HepG2 (cell line): ENCODE measurements around the gene SURF1. TPM values are rescaled to one million over a fixed set of nuclear protein-coding genes. Genes with fewer than 3 reads are reported as not detected.
A peak's percentile ranks its signal among the peaks of the same experiment; 100 is the strongest.

Experiments
- ATAC-seq: fragments of 200-7000 bp; cut with Tn5 transposase; 3 replicates; pipeline ENCODE4 v1.9.1; 2020; ENCODE audit warnings: mild to moderate bottlenecking, moderate library complexity
- BruUV-seq: library from RNA; stranded (reverse); fragments of 400-500 nt; replicated peaks from 2 replicates; lab custom pipeline; 2021; lab: Mats Ljungman, UMichigan
- CTCF ChIA-PET: fragments of 300-600 bp; formaldehyde crosslinking; extraction: SDS; loops from one replicate; lab custom pipeline; 2021; ENCODE audit warnings: low total read pairs, inconsistent platforms, low intra/inter-chr PET ratio; lab: Yijun Ruan, JAX
- POLR2A ChIA-PET: fragments of 350-600 bp; sonication (Branson Sonifier 250); formaldehyde crosslinking; loops from one replicate; lab custom pipeline; 2020; ENCODE audit warnings: antibody characterized with exemption, inconsistent platforms; lab: Yijun Ruan, JAX
- DNase-seq: peaks from one replicate; pipeline ENCODE4 v3.0.0-alpha.2; 2015; ENCODE audit warnings: low spot score
- FAIRE-seq: peaks from 3 replicates; lab custom pipeline; 2011; peaks lifted over from hg19 to GRCh38; lab: Jason Lieb, UNC
- H2AFZ ChIP-seq: one replicate; pipeline ENCODE4 v1.6.1; 2011; ENCODE audit warnings: low read length, inconsistent platforms
- H3K27ac ChIP-seq: fragments of 300-600 bp; 3 replicates; pipeline ENCODE4 v1.8.0; 2011; ENCODE audit warnings: mixed run types, mild to moderate bottlenecking, mixed read lengths, low read length, inconsistent platforms; ENCODE audit not compliant: insufficient read depth; ENCODE audit errors: extremely low read length
- H3K27me3 ChIP-seq, 2 experiments: fragments of 200-600 bp in 1 of 2; 2 replicates in 1 of 2; 3 replicates in 1 of 2; pipeline versions ENCODE4 v1.6.0 to v1.8.0; 2011; ENCODE audit warnings: low read length in 2 of 2, mild to moderate bottlenecking in 2 of 2, moderate library complexity in 2 of 2, inconsistent platforms in 1 of 2; ENCODE audit not compliant: insufficient read depth in 2 of 2, control insufficient read depth in 1 of 2
- H3K36me3 ChIP-seq, 2 experiments: fragments of 200-600 bp in 1 of 2; replicated peaks in 1 of 2; 2 replicates in 1 of 2; 3 replicates in 1 of 2; pipeline versions ENCODE4 v1.5.1 to v1.8.0; 2011; ENCODE audit warnings: low read length in 2 of 2, inconsistent platforms in 1 of 2; ENCODE audit not compliant: insufficient read depth in 2 of 2, control insufficient read depth in 1 of 2
- H3K4me1 ChIP-seq: 2 replicates; pipeline ENCODE4 v1.5.1; 2012; ENCODE audit warnings: low read length, inconsistent platforms; ENCODE audit not compliant: insufficient read depth
- H3K4me2 ChIP-seq: 2 replicates; pipeline ENCODE4 v1.6.0; 2011; ENCODE audit warnings: low read depth, low read length, inconsistent platforms
- H3K4me3 ChIP-seq, 3 experiments: fragments of 200-600 bp in 1 of 3; sonication (generic), shearing (Covaris generic) in 1 of 3; replicated peaks in 1 of 3; 2 replicates each; pipeline ENCODE4 v1.5.1; 2011 to 2016; ENCODE audit warnings: low read length in 3 of 3, inconsistent platforms in 2 of 3, low read depth in 2 of 3, mild to moderate bottlenecking in 2 of 3, control low read depth in 1 of 3, mixed read lengths in 1 of 3; ENCODE audit not compliant: insufficient read depth in 1 of 3
- H3K79me2 ChIP-seq: one replicate; pipeline ENCODE4 v1.6.1; 2011; ENCODE audit warnings: low read length, inconsistent platforms; ENCODE audit not compliant: insufficient read depth
- H3K9ac ChIP-seq: 2 replicates; pipeline ENCODE4 v1.6.0; 2011; ENCODE audit warnings: mild to moderate bottlenecking, low read depth, low read length, inconsistent platforms; ENCODE audit not compliant: insufficient read depth
- H3K9me3 ChIP-seq: 2 replicates; pipeline ENCODE4 v1.5.1; 2012; ENCODE audit warnings: mild to moderate bottlenecking, low read length
- H4K20me1 ChIP-seq: 2 replicates; pipeline ENCODE4 v1.6.0; 2011; ENCODE audit warnings: inconsistent platforms, mild to moderate bottlenecking, low read length, moderate library complexity; ENCODE audit not compliant: insufficient read depth
- AGO2 ChIP-seq: fragments of 200-400 bp; formaldehyde crosslinking; optimal IDR thresholded peaks from 2 replicates; pipeline ENCODE3; 2017; ENCODE audit warnings: mild to moderate bottlenecking, low read depth, low read length, moderate library complexity
- CTCF ChIP-seq: sonication (generic); formaldehyde crosslinking; IDR thresholded peaks from 2 replicates; pipeline ENCODE4 v1.5.0; 2020; ENCODE audit warnings: mild to moderate bottlenecking, missing genetic modification reagents, moderate library complexity
- KMT2A ChIP-seq: sonication (generic); formaldehyde crosslinking; IDR thresholded peaks from 2 replicates; pipeline ENCODE4 v1.4.0; 2020; ENCODE audit warnings: missing genetic modification reagents
- PHF5A ChIP-seq: IDR thresholded peaks from one replicate; pipeline ENCODE4 v1.6.1; 2018; ENCODE audit warnings: low read depth, missing genetic modification reagents; ENCODE audit not compliant: unreplicated experiment
- TERF1 ChIP-seq: sonication (generic); formaldehyde crosslinking; IDR thresholded peaks from 2 replicates; pipeline ENCODE4 v1.8.0; 2022; ENCODE audit warnings: mild to moderate bottlenecking, missing genetic modification reagents, moderate library complexity
- ZBTB38 ChIP-seq: sonication (generic); formaldehyde crosslinking; IDR thresholded peaks from 2 replicates; pipeline ENCODE4 v1.5.1; 2020; ENCODE audit warnings: mild to moderate bottlenecking, missing genetic modification reagents
- WGBS: methylation state at CpG from one replicate; pipeline ENCODE4 v1.1.6; 2017; ENCODE audit warnings: low lambda C conversion rate; 5-methylcytosine and 5-hydroxymethylcytosine counted together
- in situ Hi-C: cut with HindIII; loops from 2 replicates; pipeline ENCODE4 v1.10.0; 2017; ENCODE audit warnings: low pct_unique_long_range_greater_than_20kb; ENCODE audit not compliant: extremely low pct_ligation_motif_present
- intact Hi-C: fragments of 100-400 bp; cut with micrococcal nuclease; formaldehyde crosslinking; loops from one replicate; pipeline ENCODE4 v1.10.0; 2022; ENCODE audit not compliant: unreplicated experiment
- polyA plus RNA-seq, 8 experiments: library from polyadenylated mRNA; depleted of rRNA in 3 of 8; stranded (reverse) in 7 of 8; unstranded in 1 of 8; fragments of >200 nt; fragmentation: Illumina TruSeq in 4 of 8; extraction: Trizol in 4 of 8; gene quantifications; 2 replicates each; pipeline versions ENCODE4 v1.2.1 to v1.2.3, GENCODE V29; 2011 to 2016; ENCODE audit warnings: low read depth in 4 of 8, missing spikeins in 1 of 8, mixed read lengths in 1 of 8; ENCODE audit not compliant: insufficient read depth in 1 of 8
- total RNA-seq, 5 experiments: library from RNA; depleted of rRNA; stranded (reverse); fragments of >200 nt; fragmentation: Illumina TruSeq; extraction: Trizol; gene quantifications; 2 replicates each; pipeline ENCODE4 v1.2.3, GENCODE V29; 2016; ENCODE audit warnings: low read depth in 1 of 5
- TF ChIP-seq, protein P1 (sequence below): sonication (generic); formaldehyde crosslinking; IDR thresholded peaks from 2 replicates; pipeline ENCODE4 v1.4.0; 2020; ENCODE audit warnings: low read depth, missing genetic modification reagents
- TF ChIP-seq, protein P2 (sequence below): sonication (generic); formaldehyde crosslinking; IDR thresholded peaks from 2 replicates; pipeline ENCODE4 v1.5.1; 2020; ENCODE audit warnings: mild to moderate bottlenecking, missing genetic modification reagents, moderate library complexity
- TF ChIP-seq, protein P3 (sequence below): IDR thresholded peaks from 2 replicates; pipeline ENCODE4 v1.6.1; 2016

Gene SURF1
- total and polyA plus RNA-seq, 2 of the 13 experiments (the other 11 are each of a cell fraction or from before 2014, with no cell fraction given), result 17.8 to 40.7 TPM

DNA sequence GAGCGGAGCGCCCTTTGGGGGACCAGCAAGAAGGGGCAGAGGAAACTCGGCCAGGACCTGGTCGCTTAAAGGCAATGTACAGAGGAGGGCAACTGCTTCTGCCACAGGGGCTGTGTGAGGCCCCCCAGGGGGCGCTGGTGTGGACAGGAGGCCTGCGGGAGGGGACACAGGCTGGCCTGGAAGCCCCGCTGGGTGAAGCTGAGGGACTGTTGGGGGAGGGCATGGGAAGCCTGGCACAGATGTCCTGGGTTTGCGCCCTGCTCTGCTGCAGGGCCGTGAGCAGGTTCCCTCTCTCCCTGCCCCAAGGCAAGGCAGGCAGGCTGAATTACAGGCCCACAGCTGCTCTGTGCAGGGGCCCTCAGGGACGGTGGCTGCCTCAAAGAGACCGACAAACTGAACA, 13.7 kb downstream of the SURF1 start (continued):
- TF ChIP-seq TERF1 (CRISPR knock-in tag), result no peak
- TF ChIP-seq, protein P1, sequence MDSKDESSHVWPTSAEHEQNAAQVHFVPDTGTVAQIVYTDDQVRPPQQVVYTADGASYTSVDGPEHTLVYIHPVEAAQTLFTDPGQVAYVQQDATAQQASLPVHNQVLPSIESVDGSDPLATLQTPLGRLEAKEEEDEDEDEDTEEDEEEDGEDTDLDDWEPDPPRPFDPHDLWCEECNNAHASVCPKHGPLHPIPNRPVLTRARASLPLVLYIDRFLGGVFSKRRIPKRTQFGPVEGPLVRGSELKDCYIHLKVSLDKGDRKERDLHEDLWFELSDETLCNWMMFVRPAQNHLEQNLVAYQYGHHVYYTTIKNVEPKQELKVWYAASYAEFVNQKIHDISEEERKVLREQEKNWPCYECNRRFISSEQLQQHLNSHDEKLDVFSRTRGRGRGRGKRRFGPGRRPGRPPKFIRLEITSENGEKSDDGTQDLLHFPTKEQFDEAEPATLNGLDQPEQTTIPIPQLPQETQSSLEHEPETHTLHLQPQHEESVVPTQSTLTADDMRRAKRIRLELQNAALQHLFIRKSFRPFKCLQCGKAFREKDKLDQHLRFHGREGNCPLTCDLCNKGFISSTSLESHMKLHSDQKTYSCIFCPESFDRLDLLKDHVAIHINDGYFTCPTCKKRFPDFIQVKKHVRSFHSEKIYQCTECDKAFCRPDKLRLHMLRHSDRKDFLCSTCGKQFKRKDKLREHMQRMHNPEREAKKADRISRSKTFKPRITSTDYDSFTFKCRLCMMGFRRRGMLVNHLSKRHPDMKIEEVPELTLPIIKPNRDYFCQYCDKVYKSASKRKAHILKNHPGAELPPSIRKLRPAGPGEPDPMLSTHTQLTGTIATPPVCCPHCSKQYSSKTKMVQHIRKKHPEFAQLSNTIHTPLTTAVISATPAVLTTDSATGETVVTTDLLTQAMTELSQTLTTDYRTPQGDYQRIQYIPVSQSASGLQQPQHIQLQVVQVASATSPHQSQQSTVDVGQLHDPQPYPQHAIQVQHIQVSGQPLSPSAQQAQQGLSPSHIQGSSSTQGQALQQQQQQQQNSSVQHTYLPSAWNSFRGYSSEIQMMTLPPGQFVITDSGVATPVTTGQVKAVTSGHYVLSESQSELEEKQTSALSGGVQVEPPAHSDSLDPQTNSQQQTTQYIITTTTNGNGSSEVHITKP (CRISPR knock-in tag), result no peak
- no peak for TF ChIP-seq KMT2A (CRISPR knock-in tag)

GRCh38 chr9:133342069-133342406, 14.2 kb downstream of the SURF1 start:
- no peak for DNase-seq
- 93% methylated on average over 7 of the region's 12 CpGs for WGBS
- POLR2A ChIA-PET, result interaction anchor here (1.4 kb wide), 1 partner anchor 14 kb away, joined by 5 read pairs; the partner anchor contains the start of genes SURF1 and SURF2
- Histone ChIP-seq H2AFZ (no peak overlapping the region), H4K20me1 (no peaks in the 10 kb centered on the region), H3K27me3 (no peaks in the 10 kb centered on the region), H3K4me2 (no peak overlapping the region), H3K4me1 (peaks cover 11% of the 10 kb centered on the region), H3K4me3 (no peak overlapping the region), H3K9ac (no peak overlapping the region), H3K79me2 (peaks cover 12% of the 10 kb centered on the region), H3K9me3 (no peaks in the 10 kb centered on the region), H3K27ac (no peak overlapping the region), H3K36me3 (peaks cover 8 to 58% of the 10 kb centered on the region in 2 experiments; a peak in 4 of 5 replicates)
- no peak for FAIRE-seq
- no TSS peak for BruUV-seq
- CTCF ChIA-PET, result interaction anchor here (1.9 kb wide), 1 partner anchor 144 kb away, joined by 5 read pairs; no protein-coding TSS in a partner anchor
- intact Hi-C loops, result no loop called here
- peak; percentile 63 for ATAC-seq
- in situ Hi-C loops, result no loop called here
- peak; percentile 24 for TF ChIP-seq AGO2
- TF ChIP-seq PHF5A (CRISPR knock-in tag), result no peak
- TF ChIP-seq, protein P2, sequence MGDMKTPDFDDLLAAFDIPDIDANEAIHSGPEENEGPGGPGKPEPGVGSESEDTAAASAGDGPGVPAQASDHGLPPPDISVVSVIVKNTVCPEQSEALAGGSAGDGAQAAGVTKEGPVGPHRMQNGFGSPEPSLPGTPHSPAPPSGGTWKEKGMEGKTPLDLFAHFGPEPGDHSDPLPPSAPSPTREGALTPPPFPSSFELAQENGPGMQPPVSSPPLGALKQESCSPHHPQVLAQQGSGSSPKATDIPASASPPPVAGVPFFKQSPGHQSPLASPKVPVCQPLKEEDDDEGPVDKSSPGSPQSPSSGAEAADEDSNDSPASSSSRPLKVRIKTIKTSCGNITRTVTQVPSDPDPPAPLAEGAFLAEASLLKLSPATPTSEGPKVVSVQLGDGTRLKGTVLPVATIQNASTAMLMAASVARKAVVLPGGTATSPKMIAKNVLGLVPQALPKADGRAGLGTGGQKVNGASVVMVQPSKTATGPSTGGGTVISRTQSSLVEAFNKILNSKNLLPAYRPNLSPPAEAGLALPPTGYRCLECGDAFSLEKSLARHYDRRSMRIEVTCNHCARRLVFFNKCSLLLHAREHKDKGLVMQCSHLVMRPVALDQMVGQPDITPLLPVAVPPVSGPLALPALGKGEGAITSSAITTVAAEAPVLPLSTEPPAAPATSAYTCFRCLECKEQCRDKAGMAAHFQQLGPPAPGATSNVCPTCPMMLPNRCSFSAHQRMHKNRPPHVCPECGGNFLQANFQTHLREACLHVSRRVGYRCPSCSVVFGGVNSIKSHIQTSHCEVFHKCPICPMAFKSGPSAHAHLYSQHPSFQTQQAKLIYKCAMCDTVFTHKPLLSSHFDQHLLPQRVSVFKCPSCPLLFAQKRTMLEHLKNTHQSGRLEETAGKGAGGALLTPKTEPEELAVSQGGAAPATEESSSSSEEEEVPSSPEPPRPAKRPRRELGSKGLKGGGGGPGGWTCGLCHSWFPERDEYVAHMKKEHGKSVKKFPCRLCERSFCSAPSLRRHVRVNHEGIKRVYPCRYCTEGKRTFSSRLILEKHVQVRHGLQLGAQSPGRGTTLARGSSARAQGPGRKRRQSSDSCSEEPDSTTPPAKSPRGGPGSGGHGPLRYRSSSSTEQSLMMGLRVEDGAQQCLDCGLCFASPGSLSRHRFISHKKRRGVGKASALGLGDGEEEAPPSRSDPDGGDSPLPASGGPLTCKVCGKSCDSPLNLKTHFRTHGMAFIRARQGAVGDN (CRISPR knock-in tag), result peak; percentile 9; the same call in 1 of the 2 replicates
- TF ChIP-seq, protein P3, sequence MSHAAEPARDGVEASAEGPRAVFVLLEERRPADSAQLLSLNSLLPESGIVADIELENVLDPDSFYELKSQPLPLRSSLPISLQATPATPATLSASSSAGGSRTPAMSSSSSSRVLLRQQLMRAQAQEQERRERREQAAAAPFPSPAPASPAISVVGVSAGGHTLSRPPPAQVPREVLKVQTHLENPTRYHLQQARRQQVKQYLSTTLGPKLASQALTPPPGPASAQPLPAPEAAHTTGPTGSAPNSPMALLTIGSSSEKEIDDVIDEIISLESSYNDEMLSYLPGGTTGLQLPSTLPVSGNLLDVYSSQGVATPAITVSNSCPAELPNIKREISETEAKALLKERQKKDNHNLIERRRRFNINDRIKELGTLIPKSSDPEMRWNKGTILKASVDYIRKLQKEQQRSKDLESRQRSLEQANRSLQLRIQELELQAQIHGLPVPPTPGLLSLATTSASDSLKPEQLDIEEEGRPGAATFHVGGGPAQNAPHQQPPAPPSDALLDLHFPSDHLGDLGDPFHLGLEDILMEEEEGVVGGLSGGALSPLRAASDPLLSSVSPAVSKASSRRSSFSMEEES, result no peak
- TF ChIP-seq CTCF, result peak; percentile 42
- TF ChIP-seq ZBTB38 (CRISPR knock-in tag), result peak; percentile 55; the same call in 1 of the 2 replicates
